Peyer's patch (tissue), 4 donors: ENCODE measurements around the gene MC1R.

Experiments used
- POLR2A ChIP-seq, 2 donors: fragments of 450-650 bp; IDR thresholded peaks; one replicate each; pipeline ENCODE4 v1.5.1; 2017; ENCODE audit warnings: antibody characterized with exemption in 2 of 2, mild to moderate bottlenecking in 2 of 2, moderate library complexity in 2 of 2
- TF ChIP-seq, protein P1 (sequence below), 6 experiments: fragments of 450-650 bp in 4 of 6; fragments of 200-600 bp in 2 of 6; sonication (generic) in 1 of 6; IDR thresholded peaks; one replicate each; pipeline ENCODE4 v1.5.1; 2017 to 2019; ENCODE audit warnings: antibody characterized with exemption in 6 of 6, mild to moderate bottlenecking in 3 of 6, moderate library complexity in 1 of 6

DNA sequence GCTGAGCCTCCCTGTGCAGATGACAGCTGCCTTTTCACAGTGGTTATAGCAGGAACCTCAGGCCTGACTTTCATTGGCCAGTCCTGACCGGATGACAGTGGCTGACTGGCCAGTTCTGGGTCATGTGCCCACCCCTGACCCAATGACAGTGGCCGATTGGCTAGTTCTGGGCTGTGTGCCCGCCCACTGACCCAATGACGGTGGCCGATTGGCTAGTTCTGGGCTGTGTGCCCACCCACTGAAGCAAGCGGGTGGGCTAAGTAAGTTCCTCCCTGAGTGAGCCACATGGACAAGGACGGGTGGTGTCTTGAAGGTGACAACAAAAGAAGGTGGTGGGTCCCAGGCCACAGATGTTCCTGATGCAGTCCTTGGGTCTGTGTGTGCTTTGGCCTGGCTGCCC is 39.4 kb downstream of the MC1R start:
- TF ChIP-seq, protein P1, sequence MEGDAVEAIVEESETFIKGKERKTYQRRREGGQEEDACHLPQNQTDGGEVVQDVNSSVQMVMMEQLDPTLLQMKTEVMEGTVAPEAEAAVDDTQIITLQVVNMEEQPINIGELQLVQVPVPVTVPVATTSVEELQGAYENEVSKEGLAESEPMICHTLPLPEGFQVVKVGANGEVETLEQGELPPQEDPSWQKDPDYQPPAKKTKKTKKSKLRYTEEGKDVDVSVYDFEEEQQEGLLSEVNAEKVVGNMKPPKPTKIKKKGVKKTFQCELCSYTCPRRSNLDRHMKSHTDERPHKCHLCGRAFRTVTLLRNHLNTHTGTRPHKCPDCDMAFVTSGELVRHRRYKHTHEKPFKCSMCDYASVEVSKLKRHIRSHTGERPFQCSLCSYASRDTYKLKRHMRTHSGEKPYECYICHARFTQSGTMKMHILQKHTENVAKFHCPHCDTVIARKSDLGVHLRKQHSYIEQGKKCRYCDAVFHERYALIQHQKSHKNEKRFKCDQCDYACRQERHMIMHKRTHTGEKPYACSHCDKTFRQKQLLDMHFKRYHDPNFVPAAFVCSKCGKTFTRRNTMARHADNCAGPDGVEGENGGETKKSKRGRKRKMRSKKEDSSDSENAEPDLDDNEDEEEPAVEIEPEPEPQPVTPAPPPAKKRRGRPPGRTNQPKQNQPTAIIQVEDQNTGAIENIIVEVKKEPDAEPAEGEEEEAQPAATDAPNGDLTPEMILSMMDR (IDR thresholded peaks at IDR 0.05) = no peak
- TF ChIP-seq POLR2A (IDR thresholded peaks at IDR 0.05) = no peak
